ENCODE results near the gene KCTD16. TPM values are rescaled to one million over a fixed set of nuclear protein-coding genes. Genes with fewer than 3 reads are reported as not detected.

Gene KCTD16
- total and polyA plus RNA-seq, 2 donors from 2014 or later: 0.24 to 2.5 TPM

- H3K4me1 ChIP-seq (ENCODE audit: control insufficient read depth in 2 of 3, insufficient read depth in 2 of 3, low read depth in 1 of 3, low read length in 3 of 3): no peaks in the 10 kb centered on the region
- no peaks in the 10 kb centered on the region for H3K9me3 ChIP-seq (ENCODE audit: control insufficient read depth in 2 of 3, insufficient read depth in 1 of 3, low read length in 3 of 3)
- DNase-seq (no peak), FAIRE-seq (no peak)
- H3K9ac ChIP-seq (ENCODE audit: low read length in 3 of 3): no peak overlapping the region
- no peak for TF ChIP-seq CTCF (IDR thresholded peaks at IDR 0.05; ENCODE audit: borderline replicate concordance, extremely low read depth, insufficient read depth)
- H3K27ac ChIP-seq (ENCODE audit: low read depth in 2 of 2, low read length in 2 of 2): no peak overlapping the region
- H3K36me3 ChIP-seq (ENCODE audit: control insufficient read depth in 2 of 3, insufficient read depth in 3 of 3, low read length in 3 of 3): no peaks in the 10 kb centered on the region
- no peaks in the 10 kb centered on the region for H3K27me3 ChIP-seq (ENCODE audit: control insufficient read depth, insufficient read depth, low read length)
- no peak overlapping the region for H3K4me3 ChIP-seq (ENCODE audit: low read length in 3 of 3)
- intact Hi-C loops (cut with DNase I): no loop called here
These were observed 185.8 kb downstream of the KCTD16 start for GRCh38 chr5:144356489-144356888.

- DNase-seq (no peak), FAIRE-seq (no peak)
These were observed 190.7 kb downstream of the KCTD16 start for GRCh38 chr5:144361406-144361805.

GRCh38 chr5:144365885-144366284 is 195.2 kb downstream of the KCTD16 start:
- Histone ChIP-seq H3K27me3 (ENCODE audit: control insufficient read depth, insufficient read depth, low read length) (no peaks in the 10 kb centered on the region), H3K4me1 (ENCODE audit: control insufficient read depth in 2 of 3, insufficient read depth in 2 of 3, low read depth in 1 of 3, low read length in 3 of 3) (no peaks in the 10 kb centered on the region)

More at GRCh38 chr5:144361406-144361805, 190.7 kb downstream of the KCTD16 start:
- no peaks in the 10 kb centered on the region for H3K4me1 ChIP-seq (ENCODE audit: control insufficient read depth in 2 of 3, insufficient read depth in 2 of 3, low read depth in 1 of 3, low read length in 3 of 3)
- no peak overlapping the region for H3K4me3 ChIP-seq (ENCODE audit: low read length in 3 of 3)
- H3K27ac ChIP-seq (ENCODE audit: low read depth in 2 of 2, low read length in 2 of 2): no peak overlapping the region
- intact Hi-C loops (cut with DNase I): no loop called here
- no peaks in the 10 kb centered on the region for H3K36me3 ChIP-seq (ENCODE audit: control insufficient read depth in 2 of 3, insufficient read depth in 3 of 3, low read length in 3 of 3)
- H3K9ac ChIP-seq (ENCODE audit: low read length in 3 of 3): no peak overlapping the region
- no peak for TF ChIP-seq CTCF (IDR thresholded peaks at IDR 0.05; ENCODE audit: borderline replicate concordance, extremely low read depth, insufficient read depth)
- H3K27me3 ChIP-seq (ENCODE audit: control insufficient read depth, insufficient read depth, low read length): no peaks in the 10 kb centered on the region
- no peaks in the 10 kb centered on the region for H3K9me3 ChIP-seq (ENCODE audit: control insufficient read depth in 2 of 3, insufficient read depth in 1 of 3, low read length in 3 of 3)

More at GRCh38 chr5:144365885-144366284, 195.2 kb downstream of the KCTD16 start:
- Histone ChIP-seq H3K27ac (ENCODE audit: low read depth in 2 of 2, low read length in 2 of 2) (no peak overlapping the region), H3K9me3 (ENCODE audit: control insufficient read depth in 2 of 3, insufficient read depth in 1 of 3, low read length in 3 of 3) (no peaks in the 10 kb centered on the region), H3K36me3 (ENCODE audit: control insufficient read depth in 2 of 3, insufficient read depth in 3 of 3, low read length in 3 of 3) (no peaks in the 10 kb centered on the region), H3K9ac (ENCODE audit: low read length in 3 of 3) (no peak overlapping the region), H3K4me3 (ENCODE audit: low read length in 3 of 3) (no peak overlapping the region)
- no peak for DNase-seq
- no peak for TF ChIP-seq CTCF (IDR thresholded peaks at IDR 0.05; ENCODE audit: borderline replicate concordance, extremely low read depth, insufficient read depth)
- FAIRE-seq: no peak
- intact Hi-C loops (cut with DNase I): no loop called here
